ENCODE results near the gene HSPB9. TPM values are rescaled to one million over a fixed set of nuclear protein-coding genes. Genes with fewer than 3 reads are reported as not detected.

Gene HSPB9
- total and polyA plus RNA-seq, 2 of the 8 experiments (the other 6 are each of a cell fraction or from before 2014, with no cell fraction given) = 0.27 to 0.30 TPM

GRCh38 chr17:42136654-42137051 lies 14.0 kb downstream of the HSPB9 start (continued):
- no peak for TF ChIP-seq USF2 (IDR thresholded peaks at IDR 0.05; ENCODE audit: low read length)
- TF ChIP-seq BCL11A (IDR thresholded peaks at IDR 0.05; ENCODE audit: low read depth in 2 of 2, low read length in 2 of 2) = no peak
- TF ChIP-seq, protein P1, sequence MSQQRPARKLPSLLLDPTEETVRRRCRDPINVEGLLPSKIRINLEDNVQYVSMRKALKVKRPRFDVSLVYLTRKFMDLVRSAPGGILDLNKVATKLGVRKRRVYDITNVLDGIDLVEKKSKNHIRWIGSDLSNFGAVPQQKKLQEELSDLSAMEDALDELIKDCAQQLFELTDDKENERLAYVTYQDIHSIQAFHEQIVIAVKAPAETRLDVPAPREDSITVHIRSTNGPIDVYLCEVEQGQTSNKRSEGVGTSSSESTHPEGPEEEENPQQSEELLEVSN (IDR thresholded peaks at IDR 0.05) = no peak
- no peak for TF ChIP-seq TCF12 (IDR thresholded peaks at IDR 0.05; ENCODE audit: low read depth, low read length)
- TF ChIP-seq ASH2L (IDR thresholded peaks at IDR 0.05; ENCODE audit: low read length) = no peak

Data from H1 (cell line).